DMS114 treated with DMSO at 0.1 percent for 48 hours (cell line): ENCODE results near the gene BCL2L11.
"Not testable (repeated sequence)": the region's sequence is repeated elsewhere in the genome, so short reads cannot be mapped to it uniquely, and the experiment has no call there.

Source experiments
- DNase-seq: peaks from one replicate; lab custom pipeline; 2025; ENCODE audit not compliant: unreplicated experiment; lab: John Stamatoyannopoulos, UW

The BCL2L11 gene, protein sequence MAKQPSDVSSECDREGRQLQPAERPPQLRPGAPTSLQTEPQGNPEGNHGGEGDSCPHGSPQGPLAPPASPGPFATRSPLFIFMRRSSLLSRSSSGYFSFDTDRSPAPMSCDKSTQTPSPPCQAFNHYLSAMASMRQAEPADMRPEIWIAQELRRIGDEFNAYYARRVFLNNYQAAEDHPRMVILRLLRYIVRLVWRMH

DNA sequence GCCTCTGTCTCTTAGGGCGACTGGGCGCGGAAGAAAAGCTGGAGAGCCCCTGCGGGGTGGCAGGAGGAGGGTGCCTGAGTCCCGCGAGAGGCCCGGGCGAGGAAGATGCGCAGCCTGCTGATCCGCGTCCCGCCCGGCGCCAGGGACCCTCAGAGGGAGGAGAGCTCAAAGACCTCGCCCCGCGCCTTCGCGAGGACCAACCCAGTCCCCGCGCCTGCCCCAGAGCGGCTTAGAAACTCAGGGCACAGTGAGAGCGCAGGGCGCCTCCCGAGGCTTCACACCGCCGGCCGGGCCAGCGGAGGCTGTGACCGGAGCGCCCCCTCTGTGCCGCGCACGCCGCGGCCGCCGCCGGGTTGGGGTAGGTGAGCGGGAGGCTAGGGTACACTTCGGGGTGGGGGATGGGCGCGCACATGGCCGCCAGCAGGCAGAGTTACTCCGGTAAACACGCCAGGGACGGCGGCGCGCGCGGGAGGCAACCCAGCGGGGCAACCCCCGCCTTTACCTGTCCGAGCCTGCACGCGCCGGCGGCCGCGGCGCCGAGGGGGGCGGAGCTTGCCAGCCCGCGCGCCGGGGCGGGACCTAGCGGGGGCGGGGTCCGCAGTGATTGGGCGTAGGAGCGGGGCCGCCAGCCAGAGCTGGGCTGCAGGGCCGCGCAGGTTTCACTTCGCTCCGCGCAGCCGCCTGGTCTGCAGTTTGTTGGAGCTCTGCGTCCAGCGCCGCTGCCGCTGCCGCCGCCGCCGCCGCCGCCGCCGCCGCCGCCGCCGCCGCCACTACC is at the start of gene BCL2L11:
TSS of gene BCL2L11 (plus strand) at position 662 of the 775 bp plus-strand sequence. CDS start 2,832 bp downstream, outside the sequence.
- peak; percentile 38 for DNase-seq

DNA sequence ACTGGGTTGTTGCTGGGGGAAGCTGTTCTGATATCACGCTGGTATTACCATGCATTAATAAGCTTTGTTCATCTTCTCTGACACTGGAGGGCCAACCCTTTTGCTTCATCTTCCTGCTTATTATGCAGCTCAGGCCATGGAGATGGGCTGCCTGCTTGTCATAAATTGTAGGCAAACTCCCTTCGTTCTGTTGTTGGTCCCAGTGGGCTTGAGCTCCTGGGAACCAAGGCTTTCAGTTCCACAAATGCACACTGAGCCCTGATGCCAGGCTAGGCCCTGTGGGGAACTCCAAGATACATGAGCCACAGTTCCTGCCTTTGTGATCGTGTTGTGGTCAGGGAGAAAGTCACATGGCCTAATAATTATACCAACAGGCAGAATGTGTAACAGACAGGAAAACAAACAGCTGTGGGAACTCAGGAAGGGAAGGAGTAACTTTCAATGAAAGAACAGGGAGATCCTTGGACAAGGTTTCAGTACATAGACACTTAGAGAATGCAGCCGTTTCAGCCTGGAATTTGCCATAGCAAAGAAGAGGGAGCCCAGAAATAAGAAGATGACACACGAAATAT is 49.0 kb upstream of the BCL2L11 start:
- no peak for DNase-seq

DNA sequence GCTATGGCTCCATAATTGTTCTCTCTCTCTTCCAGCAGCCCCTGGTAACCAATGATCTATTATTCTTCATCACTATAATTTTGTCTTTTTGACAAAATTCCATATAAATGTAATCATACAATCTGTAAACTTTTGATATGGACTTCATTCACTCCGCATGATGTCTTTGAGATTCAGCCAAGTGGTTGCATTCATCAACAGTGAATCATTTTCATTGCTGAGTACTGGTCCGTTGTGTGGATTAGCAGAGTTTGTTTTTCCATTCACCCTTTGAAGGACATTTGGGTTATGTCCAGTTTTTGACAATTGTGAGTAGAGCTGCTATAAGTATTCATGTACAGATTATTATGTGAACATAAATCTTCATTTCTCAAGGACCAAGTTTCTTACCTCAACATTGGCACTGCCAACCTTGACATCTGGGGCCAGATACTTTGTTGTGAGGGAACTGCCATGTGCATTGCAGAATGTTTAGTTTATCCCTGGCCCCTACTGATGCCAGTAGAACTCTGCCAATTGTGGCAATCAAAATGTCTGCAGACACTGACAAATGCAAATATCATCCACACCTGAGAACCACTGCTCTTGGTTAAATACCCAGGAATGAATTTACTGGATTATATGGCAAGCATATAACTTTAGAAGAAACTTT is 48.4 kb upstream of the BCL2L11 start:
- no peak for DNase-seq

DNA sequence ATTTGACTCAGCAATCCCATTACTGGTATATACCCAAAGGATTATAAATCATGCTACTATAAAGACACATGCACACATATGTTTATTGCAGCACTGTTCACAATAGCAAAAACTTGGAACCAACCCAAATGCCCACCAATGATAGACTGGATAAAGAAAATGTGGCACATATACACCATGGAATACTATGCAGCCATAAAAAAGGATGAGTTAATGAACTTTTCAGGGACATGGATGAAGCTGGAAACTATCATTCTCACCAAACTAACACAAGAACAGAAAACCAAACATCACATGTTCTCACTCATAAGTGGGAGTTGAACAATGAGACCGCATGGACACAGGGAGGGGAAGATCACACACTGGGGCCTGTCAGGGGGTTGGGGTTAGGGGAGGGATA is 38.1 kb upstream of the BCL2L11 start:
- not testable (repeated sequence) for DNase-seq

DNA sequence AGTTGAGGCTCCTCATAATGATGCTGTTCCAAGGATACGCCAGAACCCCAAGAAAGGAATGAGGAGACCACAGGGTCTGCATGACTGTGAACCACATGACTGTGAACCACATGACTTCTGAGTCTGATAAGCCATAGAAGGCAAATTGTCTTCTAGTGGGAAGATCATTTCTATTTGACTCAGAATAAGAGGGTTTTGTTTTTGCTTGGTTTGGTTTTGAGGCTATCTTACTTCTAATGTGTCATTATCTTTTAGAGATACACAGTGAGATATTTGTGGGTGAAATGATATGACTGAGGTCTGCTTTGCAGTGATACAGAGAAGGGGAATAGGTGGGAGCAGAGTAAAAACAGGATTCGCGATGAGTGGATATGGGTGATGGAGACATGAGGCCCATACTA is 28.9 kb upstream of the BCL2L11 start:
- no peak for DNase-seq

DNA sequence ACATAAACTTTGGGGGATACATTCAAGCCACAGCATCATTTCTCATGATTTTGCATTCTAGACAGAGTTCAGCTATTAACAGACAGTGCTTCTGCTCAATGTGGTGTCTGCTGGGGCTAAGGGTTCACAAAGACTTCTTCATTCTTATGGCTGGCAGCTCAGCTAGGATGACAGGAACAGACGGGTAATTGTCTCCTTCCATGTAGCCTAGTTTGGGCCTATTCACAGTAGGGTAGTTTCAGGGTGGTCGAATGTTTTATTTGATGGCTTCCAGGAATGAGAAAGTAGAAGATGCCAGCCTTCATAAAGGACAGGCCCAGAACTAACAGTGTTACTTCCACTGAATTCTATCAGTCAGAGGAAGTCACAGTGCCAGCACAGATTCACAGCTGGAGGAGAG is 26.0 kb upstream of the BCL2L11 start:
- no peak for DNase-seq

DNA sequence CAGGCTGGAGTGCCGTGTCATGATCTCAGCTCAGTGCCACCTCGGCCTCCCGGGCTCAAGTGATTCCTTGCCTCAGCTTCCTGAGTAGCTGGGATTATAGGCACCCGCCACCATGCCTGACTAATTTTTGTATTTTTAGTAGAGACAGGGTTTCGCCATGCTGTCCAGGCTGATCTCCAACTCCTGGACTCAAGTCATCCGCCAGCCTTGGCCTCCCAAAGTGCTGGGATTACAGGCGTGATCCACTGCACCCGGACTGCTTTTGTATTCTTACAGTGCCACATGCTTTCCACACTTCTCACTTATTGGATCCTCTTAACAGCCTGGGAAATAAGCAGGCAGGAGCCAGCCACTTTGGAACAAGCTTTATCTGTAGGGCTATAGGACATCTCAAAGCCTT is 25.3 kb upstream of the BCL2L11 start:
- no peak for DNase-seq

DNA sequence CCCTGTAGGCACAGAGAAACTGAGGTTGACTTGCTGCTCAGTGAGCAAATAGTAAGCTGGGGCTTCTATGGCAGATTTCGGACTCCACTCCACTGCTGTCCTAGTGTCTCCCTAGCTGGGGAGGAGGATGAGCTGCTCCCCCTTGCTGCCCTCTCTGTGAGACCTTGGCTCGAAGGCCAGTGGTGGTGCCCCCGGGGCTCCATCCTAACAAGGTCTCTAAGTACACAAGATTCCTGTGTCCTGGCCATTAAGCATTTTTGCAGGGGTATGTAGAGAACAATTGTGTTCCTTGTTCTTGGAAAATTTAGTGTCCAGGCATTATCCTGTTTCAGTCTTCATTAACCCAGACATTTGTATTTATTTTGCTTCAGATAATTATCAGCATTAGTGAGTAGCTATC is 21.3 kb upstream of the BCL2L11 start:
- DNase-seq, result no peak

DNA sequence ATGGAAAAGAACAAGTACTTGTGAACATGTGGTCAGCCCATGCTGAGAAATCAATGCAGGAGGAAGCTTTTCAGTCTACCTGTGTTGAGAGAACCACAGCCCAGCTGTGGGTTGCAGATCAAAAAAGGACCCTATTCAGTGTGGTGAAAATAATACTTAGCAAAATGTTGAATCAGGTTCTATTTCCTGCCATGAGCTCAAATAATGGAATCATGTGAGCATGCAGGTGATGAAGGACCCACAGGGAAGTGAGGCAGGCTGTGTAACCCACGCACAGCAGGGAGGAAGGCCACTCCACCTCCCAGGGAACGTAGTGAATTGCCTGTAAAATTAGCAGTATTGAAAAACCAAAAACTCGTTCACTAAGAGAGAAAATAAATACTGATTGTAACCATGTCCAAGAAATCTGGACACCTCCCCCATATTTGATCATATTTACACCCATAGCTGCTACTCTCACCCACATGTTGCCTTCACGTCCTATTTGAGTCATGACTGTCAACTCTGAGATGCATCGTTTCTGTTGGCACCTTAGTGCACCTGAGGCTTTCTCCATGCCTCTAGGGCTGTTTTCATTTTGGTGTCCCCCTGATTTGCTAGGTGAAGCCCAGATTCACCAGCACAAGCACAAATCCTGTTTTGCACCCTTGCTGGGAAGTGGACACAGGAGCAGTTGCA is 20.5 kb upstream of the BCL2L11 start:
- no peak for DNase-seq

DNA sequence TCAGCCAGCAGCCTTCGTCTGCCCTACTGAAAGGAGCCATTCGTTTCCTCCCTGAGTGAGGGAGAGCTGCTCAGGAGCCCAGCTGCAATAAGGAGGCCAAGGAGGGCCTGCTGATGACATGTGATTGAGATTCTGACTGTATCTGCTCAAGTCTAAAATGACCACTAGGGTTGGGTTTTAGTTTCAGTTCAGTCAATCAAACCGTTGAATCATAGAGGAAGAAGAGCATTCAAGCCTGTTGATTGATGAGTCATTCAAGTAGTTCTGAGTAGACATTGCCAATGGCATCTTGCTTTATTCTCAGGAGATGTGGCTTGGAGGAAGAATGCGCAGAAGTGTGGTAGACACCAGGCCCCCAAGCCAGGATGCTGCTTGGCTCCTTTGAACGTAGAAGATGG is 19.9 kb upstream of the BCL2L11 start:
- no peak for DNase-seq

DNA sequence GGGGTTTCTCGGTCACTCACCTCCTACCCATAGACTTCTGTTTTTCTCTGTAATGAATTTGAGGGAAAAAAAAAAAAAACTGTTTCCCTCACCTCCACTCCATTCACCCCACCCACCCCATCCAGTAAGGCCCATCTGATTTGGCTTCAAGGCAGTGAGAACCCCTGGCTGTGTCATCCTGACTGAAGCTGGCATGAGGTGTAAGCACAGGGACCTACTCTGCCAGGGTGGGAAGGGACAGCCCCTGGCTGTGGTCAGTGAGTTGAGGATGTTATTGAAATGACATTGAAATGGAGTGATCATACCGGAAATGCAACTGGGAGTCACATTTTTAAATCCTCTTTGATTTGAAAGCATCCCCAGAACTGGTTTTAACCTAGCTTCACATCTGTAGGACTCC is 19.1 kb upstream of the BCL2L11 start:
- DNase-seq, result no peak

DNA sequence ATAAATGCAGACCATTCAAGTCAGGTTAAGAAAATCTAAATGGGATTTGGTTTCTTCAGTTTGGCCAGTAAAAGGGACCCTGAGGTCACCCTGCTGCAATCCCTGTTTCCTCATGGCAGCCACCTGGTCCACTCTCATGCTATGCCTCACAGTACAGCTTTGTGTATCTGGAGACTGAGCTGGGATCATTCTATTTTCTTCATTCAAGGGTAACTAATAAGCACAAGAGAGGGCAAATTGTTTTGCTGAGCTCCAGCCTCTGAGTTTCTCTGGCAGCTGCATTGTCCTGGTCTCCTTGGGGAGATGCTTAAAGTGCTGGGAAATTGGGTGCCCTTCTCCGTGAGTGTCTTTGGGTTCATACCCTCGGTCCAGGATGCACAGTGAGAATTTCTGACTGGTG is 18.5 kb upstream of the BCL2L11 start:
- DNase-seq, result no peak

DNA sequence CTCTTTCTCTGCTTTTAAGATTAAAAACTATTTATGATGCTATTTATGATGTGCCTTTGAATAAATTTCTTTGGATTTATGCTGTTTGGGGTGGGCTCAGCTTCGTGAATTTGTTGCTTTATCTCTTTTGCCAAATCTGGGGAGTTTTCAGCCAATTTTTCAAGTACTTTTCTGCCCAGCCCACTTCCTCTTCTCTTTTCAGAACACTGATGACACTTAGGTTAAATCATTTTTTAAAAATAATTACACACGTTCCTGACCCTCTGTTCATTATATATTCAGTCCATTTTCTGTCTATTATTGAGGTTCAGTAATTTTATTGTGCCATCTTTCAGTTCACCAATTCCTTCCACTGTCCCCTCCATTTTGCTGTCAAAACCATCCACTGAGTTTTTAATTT is 14.8 kb upstream of the BCL2L11 start:
- no peak for DNase-seq

DNA sequence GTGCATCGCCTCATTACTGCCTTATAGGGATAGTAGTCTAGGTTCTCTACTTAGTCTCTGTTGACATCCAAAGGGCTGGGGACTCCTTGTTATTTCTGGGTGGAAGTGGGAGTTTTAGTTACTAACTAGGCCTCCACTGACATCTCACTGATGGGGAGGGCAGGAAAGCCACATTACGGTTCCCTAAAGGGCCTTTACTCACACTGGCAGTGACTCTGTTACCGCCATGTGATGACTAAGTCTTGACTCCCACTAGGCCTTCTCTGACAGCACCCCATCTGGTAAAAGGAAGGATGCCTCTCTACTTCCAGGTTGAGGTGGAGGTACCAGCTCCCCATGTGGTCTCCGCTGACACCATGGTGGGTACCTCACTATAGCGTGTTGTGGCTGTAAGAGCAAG is 14.0 kb upstream of the BCL2L11 start:
- DNase-seq, result no peak

DNA sequence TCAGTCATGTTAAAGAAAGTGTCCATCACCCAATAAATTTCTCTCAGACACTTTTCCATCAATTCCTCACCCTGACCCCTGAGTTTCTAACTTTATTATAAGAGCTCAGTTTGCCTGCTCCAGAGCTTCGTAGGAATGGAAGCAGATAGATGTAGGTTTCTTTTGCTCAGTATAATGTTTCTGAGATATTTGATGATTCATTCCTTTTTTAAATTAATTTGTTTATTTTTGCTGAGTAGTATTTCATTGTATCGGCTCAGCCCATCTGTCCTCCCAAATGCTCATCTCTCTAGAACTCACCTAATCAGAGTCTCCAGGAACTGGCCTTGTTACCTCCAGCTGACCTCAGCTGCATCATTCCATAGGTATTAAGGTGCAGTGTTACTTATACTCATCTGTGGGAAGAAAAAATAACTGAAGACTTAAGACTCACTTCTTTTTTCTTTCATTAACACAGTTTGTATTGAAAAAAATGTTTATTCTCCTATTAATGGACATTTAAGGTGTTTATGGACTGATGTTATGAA is 11.9 kb upstream of the BCL2L11 start:
- no peak for DNase-seq

DNA sequence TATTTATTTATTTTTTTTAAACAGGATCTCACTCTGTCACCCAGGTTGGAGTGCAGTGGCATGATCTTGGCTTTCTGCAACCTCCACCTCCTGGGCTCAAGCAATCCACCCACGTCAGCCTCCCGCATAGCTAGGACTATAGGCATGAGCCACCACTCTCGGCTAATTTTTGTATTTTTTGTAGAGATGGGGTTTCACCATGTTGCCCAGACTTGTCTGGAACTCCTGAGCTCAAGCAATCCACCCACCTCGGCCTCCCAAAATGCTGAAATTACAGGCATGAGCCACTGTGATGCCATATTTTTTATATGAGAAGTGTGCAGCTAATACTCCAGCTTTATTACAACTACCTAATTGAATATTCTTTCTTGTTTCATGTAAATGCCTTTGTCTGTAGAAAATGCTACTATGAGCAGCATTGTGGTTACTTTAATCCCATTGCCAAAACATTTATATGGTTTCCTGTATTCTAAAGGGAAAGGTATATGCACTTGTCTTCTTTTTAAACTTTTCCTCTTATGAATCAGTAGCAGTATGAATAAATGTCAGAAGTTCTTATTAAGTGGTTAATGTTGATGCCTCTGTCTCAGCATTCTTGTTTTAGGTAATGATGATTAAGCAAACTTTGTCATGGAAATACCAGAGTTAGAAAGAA is 9.5 kb upstream of the BCL2L11 start:
- DNase-seq, result no peak

DNA sequence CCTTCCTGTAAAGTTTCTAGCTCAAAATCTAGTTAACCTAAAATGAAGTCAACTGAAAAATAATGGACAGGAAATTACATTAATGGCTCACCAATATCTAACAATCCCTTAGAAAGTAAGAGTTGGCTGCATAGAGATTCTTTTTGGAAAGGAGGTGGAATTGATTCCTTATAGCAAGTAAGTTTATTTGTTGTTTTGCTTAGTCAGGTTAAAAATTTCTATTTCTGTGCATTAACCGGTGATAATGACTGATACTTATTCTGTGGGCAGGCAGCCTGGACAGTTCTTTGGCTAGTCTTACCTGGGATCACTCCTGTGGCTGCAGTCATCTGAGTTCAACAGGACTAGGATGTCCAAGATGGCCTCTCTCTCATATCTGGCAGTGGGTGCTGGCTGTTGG is 6.9 kb upstream of the BCL2L11 start:
- DNase-seq, result no peak

DNA sequence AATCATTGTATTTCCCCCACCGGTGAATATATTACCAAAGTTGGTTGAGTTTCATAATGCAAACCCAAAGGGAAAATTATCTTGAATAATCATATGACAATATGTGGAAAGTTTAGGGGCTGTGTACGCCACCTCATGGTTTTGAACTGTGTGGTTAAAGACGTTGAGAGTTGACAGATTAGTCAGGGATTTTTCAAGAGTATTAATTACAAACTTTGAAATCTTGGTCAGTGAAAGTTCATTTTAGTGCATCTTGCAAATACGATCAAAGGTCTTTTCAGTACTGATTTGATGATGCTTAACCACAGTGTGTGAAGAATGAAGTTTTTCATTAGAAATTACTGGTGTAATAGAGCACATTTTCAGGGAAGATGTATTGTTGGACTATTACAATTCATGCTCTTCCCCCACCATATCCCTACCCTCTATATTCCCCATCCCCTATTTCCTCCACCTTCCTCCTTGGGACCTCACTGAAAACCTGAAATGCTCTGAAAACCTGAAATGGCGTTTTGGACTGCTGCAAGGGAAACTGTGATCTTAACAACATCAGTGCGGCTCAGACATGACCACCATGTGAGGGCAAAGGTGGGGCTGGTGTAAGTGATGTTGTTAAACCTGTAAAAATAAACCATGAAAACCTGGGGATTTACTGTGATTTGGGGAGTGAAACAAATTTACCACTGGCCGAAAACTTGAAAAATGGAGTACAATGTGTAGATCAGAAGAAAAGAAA is 4.5 kb upstream of the BCL2L11 start:
- DNase-seq, result no peak

DNA sequence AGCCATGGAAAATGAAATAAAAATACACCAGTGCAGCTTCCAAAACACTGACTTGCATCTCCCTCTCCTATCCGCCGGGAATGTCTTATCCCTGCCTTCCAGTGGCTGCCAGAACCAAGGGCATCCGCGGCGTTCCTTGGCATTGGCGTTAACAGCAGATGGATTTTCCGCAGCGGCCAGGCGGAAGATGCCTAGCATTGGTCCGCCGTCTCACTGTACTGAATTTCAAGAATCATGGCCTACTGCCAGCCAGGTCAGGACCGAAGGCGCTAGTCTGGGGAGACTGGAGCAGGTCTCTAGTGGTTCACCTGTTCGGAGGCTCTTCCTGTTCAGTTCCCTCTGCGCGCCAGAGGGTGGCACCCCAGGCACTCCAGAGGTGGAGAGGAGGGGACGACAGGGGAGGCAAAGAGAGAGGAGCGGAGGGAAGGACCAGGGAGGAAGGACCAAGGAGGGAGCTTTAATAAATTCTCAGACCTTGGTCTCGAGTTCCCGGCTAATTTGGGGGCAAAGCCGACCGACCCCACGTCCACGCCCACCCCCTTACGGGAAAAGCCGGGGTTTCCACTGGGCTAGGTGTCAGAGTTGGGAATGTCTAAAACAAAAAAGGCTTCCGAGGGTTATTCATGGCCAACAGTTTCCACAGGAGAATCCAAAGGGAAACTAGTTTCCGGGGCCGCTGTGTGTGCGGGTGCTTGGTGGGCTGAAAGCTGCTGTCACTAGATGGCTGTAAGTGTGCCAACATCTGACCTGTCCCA is 3.7 kb upstream of the BCL2L11 start:
- peak; percentile 30 for DNase-seq
